GM18505 (cell line): ENCODE data around the gene NDUFAF5.

Experiments
- ATAC-seq: cut with Tn5 transposase; IDR thresholded peaks from one replicate; pipeline ENCODE4 v1.9.1; 2021; ENCODE audit not compliant: unreplicated experiment
- POLR2A ChIP-seq: IDR thresholded peaks from 4 replicates; pipeline ENCODE4 v1.6.1; 2011; ENCODE audit warnings: borderline replicate concordance; ENCODE audit not compliant: insufficient read depth, insufficient read length; ENCODE audit errors: extremely low read depth

Gene NDUFAF5

DNA sequence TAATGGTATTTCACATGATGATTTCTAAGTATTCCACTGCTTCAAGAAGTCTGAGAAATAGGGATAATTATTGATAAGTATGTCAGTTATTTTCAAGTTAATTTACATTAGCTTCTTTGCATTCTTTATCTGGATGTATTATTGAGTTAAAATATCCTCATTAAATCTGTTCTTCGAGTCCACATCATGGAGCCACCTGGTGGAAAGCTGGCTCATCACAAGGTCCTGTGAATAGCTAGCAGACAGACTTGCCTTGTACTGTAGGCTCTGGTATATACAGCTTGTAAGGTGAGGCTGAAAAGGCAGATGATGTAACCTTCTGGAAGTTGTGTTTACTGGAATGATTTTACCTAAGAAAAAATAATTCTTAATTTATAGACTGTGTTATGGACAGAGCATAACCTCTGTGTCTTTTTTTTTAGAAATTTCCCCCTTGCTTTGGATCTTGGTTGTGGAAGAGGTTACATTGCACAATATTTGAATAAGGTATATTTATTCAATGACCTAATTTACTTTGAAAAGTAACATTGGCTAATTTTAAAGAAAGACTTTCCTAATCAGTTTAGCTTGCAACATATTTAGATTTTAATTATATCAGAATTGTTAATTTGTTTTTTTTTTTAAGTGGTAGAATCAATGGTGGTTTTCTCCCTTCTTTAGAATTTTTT is 3.5 kb downstream of the NDUFAF5 start:
- ATAC-seq, result no peak
- TF ChIP-seq POLR2A, result no peak

GRCh38 chr20:13790708-13791107 is 5.9 kb downstream of the NDUFAF5 start:
- ATAC-seq, result no peak
- no peak for TF ChIP-seq POLR2A

GRCh38 chr20:13791540-13792459 is 7.0 kb downstream of the NDUFAF5 start:
- TF ChIP-seq POLR2A, result no peak
- ATAC-seq, result no peak

- no peak for TF ChIP-seq POLR2A
- ATAC-seq, result no peak
Measured at GRCh38 chr20:13793001-13793400, 8.2 kb downstream of the NDUFAF5 start.

GRCh38 chr20:13794667-13795066 is 9.8 kb downstream of the NDUFAF5 start:
- no peak for TF ChIP-seq POLR2A
- no peak for ATAC-seq

GRCh38 chr20:13799040-13799439 is 14.2 kb downstream of the NDUFAF5 start:
- no peak for ATAC-seq

DNA sequence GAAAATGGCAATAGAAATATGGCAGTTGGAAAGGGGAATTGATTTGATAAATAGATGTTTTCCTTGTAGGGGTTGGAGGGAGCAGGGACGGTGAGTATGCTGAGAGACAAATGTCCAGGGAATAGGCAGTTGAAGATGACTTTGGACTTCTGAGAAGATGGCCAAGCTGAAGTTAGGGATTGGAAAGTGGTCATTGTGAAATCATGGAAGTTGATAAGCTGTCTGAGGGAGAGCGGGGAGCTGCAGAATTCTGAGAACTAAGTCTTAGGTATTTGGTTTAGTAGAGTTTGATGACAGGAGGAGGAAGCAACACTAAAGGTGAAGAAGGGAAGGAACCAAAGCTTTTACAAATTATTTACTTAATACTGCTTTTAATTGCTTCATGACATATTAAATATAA is 15.1 kb downstream of the NDUFAF5 start:
- no peak for ATAC-seq
- TF ChIP-seq POLR2A, result no peak

More at GRCh38 chr20:13799040-13799439, 14.2 kb downstream of the NDUFAF5 start:
- no peak for TF ChIP-seq POLR2A

- ATAC-seq, result no peak
- no peak for TF ChIP-seq POLR2A
Measured at GRCh38 chr20:13800728-13801134, 15.9 kb downstream of the NDUFAF5 start.

DNA sequence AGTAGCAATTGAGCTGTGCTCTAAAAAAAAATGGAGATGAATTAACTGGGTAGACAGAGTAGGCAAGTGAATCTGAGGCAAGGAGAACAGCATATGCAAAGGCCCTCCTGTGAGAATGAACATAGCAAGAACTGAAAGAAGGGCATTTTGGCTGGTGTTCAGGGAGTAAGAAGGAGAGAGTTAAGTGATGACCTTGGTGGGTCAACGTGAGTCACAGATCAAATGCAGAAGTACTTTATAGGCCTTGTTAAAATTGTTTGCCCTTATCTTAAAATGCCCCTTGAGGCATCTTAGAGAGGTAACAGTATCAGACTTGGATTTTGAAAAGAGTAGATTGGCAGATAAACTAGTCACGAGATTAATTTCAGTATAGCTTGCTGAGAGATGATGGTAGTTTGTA is 24.5 kb downstream of the NDUFAF5 start:
- TF ChIP-seq POLR2A, result no peak
- no peak for ATAC-seq

GRCh38 chr20:13809855-13810254 is 25.0 kb downstream of the NDUFAF5 start:
- no peak for TF ChIP-seq POLR2A
- ATAC-seq, result no peak

- no peak for ATAC-seq
- TF ChIP-seq POLR2A, result no peak
Measured at GRCh38 chr20:13810446-13810845, 25.6 kb downstream of the NDUFAF5 start.

DNA sequence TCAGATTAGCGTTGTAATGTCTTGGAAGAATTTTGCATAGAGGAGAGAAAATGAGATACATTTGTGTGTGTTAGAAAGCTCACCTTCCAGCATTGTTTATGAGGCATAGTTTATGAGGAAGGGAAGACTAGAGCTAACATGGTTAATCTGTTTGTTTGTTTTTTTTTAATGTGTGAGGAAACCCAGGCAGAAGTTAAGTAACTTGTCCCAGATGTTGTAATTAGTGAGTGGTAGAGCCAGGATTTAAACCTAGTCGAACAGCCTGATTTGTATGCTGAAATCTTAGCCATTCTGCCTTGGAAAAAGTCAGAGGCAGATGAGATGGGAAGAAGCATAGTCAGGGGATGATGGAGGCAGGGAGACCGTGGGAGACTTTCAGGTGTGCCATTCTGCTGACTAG is 29.1 kb downstream of the NDUFAF5 start:
- ATAC-seq, result no peak
- TF ChIP-seq POLR2A, result no peak

- TF ChIP-seq POLR2A, result no peak
- ATAC-seq, result no peak
Measured at GRCh38 chr20:13814672-13815071, 29.8 kb downstream of the NDUFAF5 start.

GRCh38 chr20:13816757-13817156 is 31.9 kb downstream of the NDUFAF5 start:
- no peak for TF ChIP-seq POLR2A
- ATAC-seq, result no peak
